ENCODE results near the gene CEP164. TPM values are rescaled to one million over a fixed set of nuclear protein-coding genes. Genes with fewer than 3 reads are reported as not detected.

CEP164 gene
- total RNA-seq, 1 donor from 2014 or later = 9.9 TPM

- no peak for DNase-seq (ENCODE audit: low spot score)
- intact Hi-C loops (cut with DNase I) = no loop called here
Measured at GRCh38 chr11:117345039-117345438, 17.4 kb downstream of the CEP164 start.

- DNase-seq (ENCODE audit: low spot score) = no peak
- intact Hi-C loops (cut with DNase I) = no loop called here
Measured at GRCh38 chr11:117354550-117354949, 26.9 kb downstream of the CEP164 start.

GRCh38 chr11:117356126-117356890 is 28.7 kb downstream of the CEP164 start:
- intact Hi-C loops (cut with DNase I) = no loop called here
- peak; percentile 70 for DNase-seq (ENCODE audit: low spot score)

GRCh38 chr11:117361432-117361831 is 33.8 kb downstream of the CEP164 start:
- DNase-seq (ENCODE audit: low spot score) = no peak
- intact Hi-C loops (cut with DNase I) = no loop called here

- intact Hi-C loops (cut with DNase I) = no loop called here
- peak; percentile 19 for DNase-seq (ENCODE audit: low spot score)
Measured at GRCh38 chr11:117366248-117366647, 38.6 kb downstream of the CEP164 start.

GRCh38 chr11:117366875-117367274 is 39.2 kb downstream of the CEP164 start:
- peak; percentile 53 for DNase-seq (ENCODE audit: low spot score)
- intact Hi-C loops (cut with DNase I) = no loop called here

GRCh38 chr11:117369534-117369933 is 41.9 kb downstream of the CEP164 start:
- intact Hi-C loops (cut with DNase I) = no loop called here
- DNase-seq (ENCODE audit: low spot score) = no peak

- intact Hi-C loops (cut with DNase I) = no loop called here
- peak; percentile 17 for DNase-seq (ENCODE audit: low spot score)
Measured at GRCh38 chr11:117371453-117371852, 43.8 kb downstream of the CEP164 start.

GRCh38 chr11:117374316-117375055 is 46.8 kb downstream of the CEP164 start:
- intact Hi-C loops (cut with DNase I) = no loop called here
- DNase-seq (ENCODE audit: low spot score) = peak; percentile 27

GRCh38 chr11:117375960-117376359 is 48.3 kb downstream of the CEP164 start:
- intact Hi-C loops (cut with DNase I) = no loop called here
- DNase-seq (ENCODE audit: low spot score) = peak; percentile 19

GRCh38 chr11:117376517-117376916 is 48.9 kb downstream of the CEP164 start:
- intact Hi-C loops (cut with DNase I) = no loop called here
- no peak for DNase-seq (ENCODE audit: low spot score)

- intact Hi-C loops (cut with DNase I) = no loop called here
- peak; percentile 67 for DNase-seq (ENCODE audit: low spot score)
Measured at GRCh38 chr11:117378976-117379865, 51.6 kb downstream of the CEP164 start.

- intact Hi-C loops (cut with DNase I) = no loop called here
- peak; percentile 57 for DNase-seq (ENCODE audit: low spot score)
Measured at GRCh38 chr11:117380676-117381075, 53.0 kb downstream of the CEP164 start.

- peak; percentile 56 for DNase-seq (ENCODE audit: low spot score)
- intact Hi-C loops (cut with DNase I) = no loop called here
Measured at GRCh38 chr11:117381481-117382387, 54.1 kb downstream of the CEP164 start.

- DNase-seq (ENCODE audit: low spot score) = peak; percentile 72
- intact Hi-C loops (cut with DNase I) = no loop called here
Measured at GRCh38 chr11:117382746-117383145, 55.1 kb downstream of the CEP164 start.

- intact Hi-C loops (cut with DNase I) = no loop called here
- no peak for DNase-seq (ENCODE audit: low spot score)
Measured at GRCh38 chr11:117384045-117384444, 56.4 kb downstream of the CEP164 start.

- intact Hi-C loops (cut with DNase I) = no loop called here
- DNase-seq (ENCODE audit: low spot score) = peak; percentile 26
Measured at GRCh38 chr11:117385471-117385870, 57.8 kb downstream of the CEP164 start.

- intact Hi-C loops (cut with DNase I) = no loop called here
- peak; percentile 43 for DNase-seq (ENCODE audit: low spot score)
Measured at GRCh38 chr11:117385906-117386305, 58.3 kb downstream of the CEP164 start.
